ENCODE results near the gene MINDY2. TPM values are rescaled to one million over a fixed set of nuclear protein-coding genes. Genes with fewer than 3 reads are reported as not detected.
"Not testable (repeated sequence)": the region's sequence is repeated elsewhere in the genome, so short reads cannot be mapped to it uniquely, and the experiment has no call there.

MINDY2 gene
- total and polyA plus RNA-seq, 2 of the 8 experiments (the other 6 are each of a cell fraction or from before 2014, with no cell fraction given), result 3.1 to 25.7 TPM

DNA sequence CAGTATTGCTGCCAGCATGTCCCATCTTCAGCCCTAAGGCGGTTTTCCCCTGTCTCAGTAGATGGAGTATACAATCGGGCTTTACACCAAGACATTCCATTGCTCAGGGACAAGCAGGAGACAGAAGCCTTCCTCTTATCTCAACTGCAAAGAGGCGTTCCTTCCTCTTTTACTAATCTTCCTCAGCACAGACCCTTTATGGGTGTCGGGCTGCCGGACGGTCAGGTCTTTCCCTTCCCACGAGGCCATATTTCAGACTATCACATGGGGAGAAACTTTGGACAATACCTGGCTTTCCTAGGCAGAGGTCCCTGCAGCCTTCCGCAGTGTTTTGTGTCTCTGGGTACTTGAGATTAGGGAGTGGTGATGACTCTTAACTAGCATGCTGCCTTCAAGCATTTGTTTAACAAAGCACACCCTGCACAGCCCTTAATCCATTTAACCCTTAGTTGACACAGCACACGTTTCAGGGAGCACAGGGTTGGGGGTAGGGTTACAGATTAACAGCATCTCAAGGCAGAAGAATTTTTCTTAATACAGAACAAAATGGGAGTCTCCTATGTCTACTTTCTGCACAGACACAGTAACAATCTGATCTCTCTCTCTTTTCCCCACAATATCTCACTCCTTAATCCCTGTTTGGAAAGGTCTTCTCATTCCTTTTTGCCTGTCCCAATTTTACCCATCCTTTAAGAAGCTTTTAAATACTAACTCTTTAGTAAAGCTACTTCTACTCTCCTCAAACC, 62.8 kb downstream of the MINDY2 start:
- CTCF ChIA-PET (ENCODE audit: partially characterized antibody), result interaction anchor here (1.1 to 2.3 kb wide), 2 partner anchors 31 to 157 kb away, joined by 3 to 6 read pairs; no protein-coding TSS in a partner anchor
- Histone ChIP-seq H3K27ac (ENCODE audit: low read depth, low read length) (peak overlapping the region; percentile 66), H3K4me1 (replicated peaks in 1 of 4; ENCODE audit: control insufficient read depth in 3 of 4, insufficient read depth in 4 of 4, low read length in 3 of 4) (peaks cover 2 to 14% (median 12%) of the 10 kb centered on the region in 4 experiments; a peak in 4 of 7 replicates), H2BK5ac (ENCODE audit: low read depth, low read length) (0 out of 2 replicates have a peak overlapping the region, but pooled peaks have one; percentile 6), H3K4me2 (ENCODE audit: insufficient read depth in 1 of 2, low read depth in 2 of 2, low read length in 2 of 2) (peak overlapping the region; percentile 72 to 81), H3K9ac (replicated peaks in 1 of 4; ENCODE audit: extremely low read depth in 1 of 4, low read depth in 3 of 4, low read length in 3 of 4) (peak overlapping the region in 1 of 4 experiments; percentile 57; a peak in 3 of 7 replicates), H3K4me3 (ENCODE audit: extremely low read depth in 1 of 4, insufficient read depth in 2 of 4, low read depth in 3 of 4, low read length in 4 of 4) (peak overlapping the region; percentile 15 to 49 (median 26); a peak in 7 of 8 replicates), H3K18ac (ENCODE audit: extremely low read depth, low read length) (0 out of 2 replicates have a peak overlapping the region, but pooled peaks have one; percentile 7)
- H2BK12ac ChIP-seq (ENCODE audit: low read depth, low read length); POLR2A ChIA-PET (ENCODE audit: partially characterized antibody); H4K20me1 ChIP-seq (replicated peaks in 1 of 2; ENCODE audit: control insufficient read depth in 1 of 2, insufficient read depth in 2 of 2, low read length in 2 of 2); H2AK5ac ChIP-seq (ENCODE audit: low read depth, low read length); H3K4ac ChIP-seq (replicated peaks; ENCODE audit: insufficient read length, low read depth, low read length); H3K79me2 ChIP-seq (ENCODE audit: control insufficient read depth in 1 of 2, insufficient read depth in 2 of 2, low read length in 2 of 2); H3K36me3 ChIP-seq (ENCODE audit: control insufficient read depth in 2 of 4, insufficient read depth in 4 of 4, low read length in 3 of 4); H4K8ac ChIP-seq (ENCODE audit: extremely low read depth, insufficient read depth, low read length); H2BK15ac ChIP-seq (ENCODE audit: low read length); H2BK20ac ChIP-seq (ENCODE audit: low read length); H3K9me3 ChIP-seq (ENCODE audit: insufficient read depth in 2 of 2, low read depth in 1 of 2, low read length in 1 of 2); FAIRE-seq; H3K23me2 ChIP-seq (ENCODE audit: low read depth, low read length); H4K5ac ChIP-seq (ENCODE audit: insufficient read length, low read depth, low read length); H4K91ac ChIP-seq (replicated peaks; ENCODE audit: insufficient read length, low read length); H3K23ac ChIP-seq (ENCODE audit: insufficient read length); H3K14ac ChIP-seq (ENCODE audit: insufficient read length); H3K79me1 ChIP-seq (ENCODE audit: low read depth, low read length); H3K56ac ChIP-seq (replicated peaks; ENCODE audit: insufficient read length, low read depth, low read length); H2BK120ac ChIP-seq (replicated peaks; ENCODE audit: low read depth, low read length); H2AFZ ChIP-seq (ENCODE audit: low read length); H3K27me3 ChIP-seq (replicated peaks in 1 of 4; ENCODE audit: control insufficient read depth in 3 of 4, extremely low read depth in 1 of 4, insufficient read depth in 3 of 4, low read length in 3 of 4): not testable (repeated sequence)
- peak; percentile 9 to 54 for DNase-seq (ENCODE audit: low read depth in 1 of 2, low spot score in 2 of 2)
- 8% methylated on average over 9 of the region's 9 CpGs; no CpG with 5 or more reads in 1 of the 2 experiments for WGBS, 2 experiments (ENCODE audit: extremely low coverage in 1 of 2, insufficient coverage in 1 of 2, insufficient read length in 1 of 2, insufficient replicate concordance in 2 of 2, low coverage in 1 of 2, low lambda C conversion rate in 2 of 2, missing lambda C conversion rate in 1 of 2)
- TF ChIP-seq RBBP5 (IDR thresholded peaks at IDR 0.05; ENCODE audit: borderline replicate concordance, low read depth, low read length) (peak; percentile 59; the same call in 1 of the 2 replicates), SP1 (IDR thresholded peaks at IDR 0.05; ENCODE audit: low read depth, low read length) (0 out of 2 replicates have a peak, but pooled peaks have one; percentile 25), ASH2L (IDR thresholded peaks at IDR 0.05; ENCODE audit: low read length) (peak; percentile 82), POLR2A (IDR thresholded peaks at IDR 0.05; ENCODE audit: control extremely low read depth in 1 of 2, low read depth in 2 of 2, low read length in 2 of 2) (peak; percentile 38 to 46), POLR2AphosphoS5 (IDR thresholded peaks at IDR 0.05; ENCODE audit: low read depth, low read length) (0 out of 2 replicates have a peak, but pooled peaks have one; percentile 44)
- TF ChIP-seq, protein P1, sequence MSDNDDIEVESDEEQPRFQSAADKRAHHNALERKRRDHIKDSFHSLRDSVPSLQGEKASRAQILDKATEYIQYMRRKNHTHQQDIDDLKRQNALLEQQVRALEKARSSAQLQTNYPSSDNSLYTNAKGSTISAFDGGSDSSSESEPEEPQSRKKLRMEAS (IDR thresholded peaks at IDR 0.05), result peak; percentile 25; the same call in 1 of the 2 replicates

Measured in H1 (cell line).